GM21576 (cell line): ENCODE data around the gene VKORC1L1.
A peak's percentile ranks its signal among the peaks of the same experiment; 100 is the strongest.
"Not testable (repeated sequence)": the region's sequence is repeated elsewhere in the genome, so short reads cannot be mapped to it uniquely, and the experiment has no call there.

Source experiments
- ATAC-seq: cut with Tn5 transposase; IDR thresholded peaks from one replicate; pipeline ENCODE4 v1.9.1; 2021; ENCODE audit warnings: mild to moderate bottlenecking, moderate library complexity; ENCODE audit not compliant: unreplicated experiment

The VKORC1L1 gene

DNA sequence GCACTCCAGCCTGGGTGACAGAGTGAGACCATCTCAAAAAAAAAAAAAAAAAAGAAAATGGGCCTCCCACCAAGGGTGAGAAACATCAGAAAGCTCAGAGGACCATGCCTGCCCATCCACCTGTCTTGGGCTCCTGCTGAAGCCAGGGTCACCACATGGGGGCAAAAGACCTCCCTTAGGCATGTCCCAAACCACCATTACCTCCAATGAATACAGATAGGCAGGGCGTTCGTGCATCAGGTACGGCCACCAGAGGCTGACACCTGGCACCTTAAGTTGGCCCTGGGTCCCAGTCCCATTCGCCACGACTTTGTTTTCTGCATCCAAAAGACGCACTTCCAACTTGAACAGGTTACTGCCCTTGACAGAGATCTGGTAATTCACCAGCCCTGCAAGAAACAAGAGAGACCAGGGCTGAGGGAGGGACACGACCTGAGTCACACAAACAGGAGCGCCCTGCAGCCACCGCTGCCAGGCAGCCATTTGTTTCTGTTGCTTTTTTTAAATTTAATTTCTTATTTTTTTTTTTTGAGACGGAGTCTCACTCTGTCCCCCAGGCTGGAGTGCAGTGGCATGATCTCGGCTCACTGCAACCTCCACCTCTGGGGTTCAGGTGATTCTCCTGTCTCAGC lies 103.1 kb downstream of the VKORC1L1 start:
- no peak for ATAC-seq

- ATAC-seq = no peak
These were observed 103.9 kb downstream of the VKORC1L1 start for GRCh38 chr7:65976659-65977196.

- no peak for ATAC-seq
These were observed 106.2 kb downstream of the VKORC1L1 start for GRCh38 chr7:65978891-65979582.

GRCh38 chr7:65979583-65980477 lies 107.0 kb downstream of the VKORC1L1 start:
- ATAC-seq = no peak

GRCh38 chr7:65980478-65981250 lies 107.8 kb downstream of the VKORC1L1 start:
- ATAC-seq = peak; percentile 76

DNA sequence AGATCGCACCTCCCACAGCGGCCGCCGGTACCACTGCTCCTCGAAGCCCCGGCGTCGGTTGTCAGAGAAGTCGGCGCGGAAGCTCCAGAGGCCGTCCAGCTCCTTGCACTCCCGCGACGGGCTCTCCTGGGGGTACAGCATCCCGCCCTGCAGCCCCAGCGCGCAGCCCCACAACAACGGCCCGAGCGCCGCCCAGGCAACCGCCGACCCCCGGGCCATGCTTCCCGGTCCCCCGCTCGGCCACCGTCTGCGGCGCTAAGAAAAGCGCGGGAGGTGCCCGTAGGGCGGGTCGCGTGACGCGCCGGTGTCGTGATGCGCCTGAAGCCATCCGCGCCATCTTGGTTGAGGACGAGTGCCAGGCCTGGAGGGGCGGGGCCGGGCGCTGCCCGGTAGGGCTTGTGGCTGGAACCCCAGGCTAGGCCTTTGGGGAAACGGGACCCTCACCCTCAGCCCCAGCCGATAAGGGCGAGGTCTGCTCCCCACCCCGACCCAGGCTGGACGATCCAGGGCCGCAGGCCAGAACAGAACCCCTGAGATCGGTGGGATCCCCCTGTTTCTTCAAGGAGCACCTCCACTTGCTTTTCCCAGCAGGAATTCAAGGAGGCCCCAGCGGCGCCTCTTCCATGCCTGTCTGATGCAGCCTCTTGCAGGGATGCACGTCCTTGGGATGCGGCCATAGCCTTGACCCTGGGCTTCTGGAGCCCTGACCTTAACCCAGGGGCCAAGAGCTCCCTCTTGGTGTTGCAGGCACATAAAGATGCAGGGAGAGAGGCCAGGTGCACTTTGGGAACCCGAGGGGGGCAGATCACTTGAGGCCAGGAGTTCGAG lies 109.3 kb downstream of the VKORC1L1 start, which contains the start of gene GUSB:
Gene GUSB, minus strand, starts transcription at position 249 of the 828 bp plus-strand sequence. Its CDS starts 30 bp downstream, at position 219.
- peak; percentile 71 for ATAC-seq

- no peak for ATAC-seq
These were observed 111.2 kb downstream of the VKORC1L1 start for GRCh38 chr7:65983965-65984658.

- no peak for ATAC-seq
These were observed 115.2 kb downstream of the VKORC1L1 start for GRCh38 chr7:65988084-65988483.

GRCh38 chr7:65988503-65988902 lies 115.6 kb downstream of the VKORC1L1 start:
- not testable (repeated sequence) for ATAC-seq

DNA sequence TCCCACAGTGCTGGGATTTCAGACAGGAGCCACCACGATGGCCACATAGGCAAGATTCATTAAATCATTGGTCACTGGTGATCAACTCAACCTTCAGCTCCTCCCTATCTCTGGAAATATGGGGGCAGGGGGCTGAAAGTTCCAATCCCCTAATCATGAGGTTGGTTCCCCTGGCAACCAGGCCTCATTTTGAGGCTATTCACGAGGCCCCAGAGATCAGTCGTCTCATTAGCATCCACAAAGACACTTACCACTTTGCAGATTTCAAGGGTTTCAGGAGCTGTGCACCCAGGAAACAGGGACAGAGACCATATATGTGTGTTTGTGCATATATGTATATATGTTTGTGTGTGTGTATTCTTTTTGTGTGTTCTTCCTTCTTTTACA lies 116.8 kb downstream of the VKORC1L1 start:
- no peak for ATAC-seq

- ATAC-seq = not testable (repeated sequence)
These were observed 119.0 kb downstream of the VKORC1L1 start for GRCh38 chr7:65991829-65992228.

- no peak for ATAC-seq
These were observed 119.7 kb downstream of the VKORC1L1 start for GRCh38 chr7:65992526-65992925.

DNA sequence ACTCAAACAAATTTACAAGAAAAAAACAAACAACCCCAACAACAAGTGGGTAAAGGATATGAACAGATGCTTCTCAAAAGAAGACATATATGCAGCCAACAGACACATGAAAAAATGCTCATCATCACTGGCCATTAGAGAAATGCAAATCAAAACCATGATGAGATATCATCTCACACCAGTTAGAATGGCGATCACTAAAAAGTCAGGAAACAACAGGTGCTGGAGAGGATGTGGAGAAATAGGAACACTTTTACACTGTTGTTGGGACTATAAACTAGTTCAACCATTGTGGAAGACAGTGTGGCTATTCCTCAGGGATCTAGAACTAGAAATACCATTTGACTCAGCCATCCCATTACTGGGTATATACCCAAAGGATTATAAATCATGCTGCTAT lies 122.1 kb downstream of the VKORC1L1 start:
- ATAC-seq = not testable (repeated sequence)

DNA sequence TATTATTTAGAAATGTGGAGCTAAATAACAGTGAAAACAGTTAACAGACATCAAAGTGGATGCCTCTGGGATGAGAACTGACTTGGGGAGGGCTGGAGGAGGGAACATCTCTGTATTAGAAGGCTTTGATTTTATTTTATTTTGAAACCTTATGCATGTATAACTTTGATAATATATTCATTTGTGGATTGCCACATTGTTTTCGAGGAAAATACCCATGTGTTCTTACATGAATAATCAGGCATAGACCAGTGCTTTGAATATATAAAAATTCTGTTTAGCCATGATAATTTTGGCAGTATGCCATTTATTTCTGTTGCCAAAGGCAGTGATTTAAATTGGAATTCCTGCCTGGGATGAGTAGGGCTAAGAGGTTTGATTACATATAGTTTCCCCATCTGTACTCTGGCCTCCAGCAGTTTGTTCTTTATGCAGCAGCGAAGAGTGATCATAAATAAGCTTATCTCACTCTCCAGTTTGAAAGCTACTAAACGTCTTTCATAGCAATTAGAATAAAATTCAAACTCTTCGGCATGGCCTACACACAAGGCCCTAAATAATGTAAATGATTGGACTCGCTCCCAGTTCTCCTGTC lies 128.0 kb downstream of the VKORC1L1 start:
- not testable (repeated sequence) for ATAC-seq

GRCh38 chr7:66005115-66005671 lies 132.3 kb downstream of the VKORC1L1 start:
- ATAC-seq = not testable (repeated sequence)

- ATAC-seq = no peak
These were observed 134.4 kb downstream of the VKORC1L1 start for GRCh38 chr7:66007232-66007631.
